HepG2 (cell line): ENCODE results near the gene HIC1. TPM values are rescaled to one million over a fixed set of nuclear protein-coding genes. Genes with fewer than 3 reads are reported as not detected.

Experiments
- ATAC-seq: fragments of 200-7000 bp; cut with Tn5 transposase; 3 replicates; pipeline ENCODE4 v1.9.1; 2020; ENCODE audit warnings: mild to moderate bottlenecking, moderate library complexity
- BruUV-seq: library from RNA; stranded (reverse); fragments of 400-500 nt; replicated peaks from 2 replicates; lab custom pipeline; 2021; lab: Mats Ljungman, UMichigan
- CTCF ChIA-PET: fragments of 300-600 bp; formaldehyde crosslinking; extraction: SDS; loops from one replicate; lab custom pipeline; 2021; ENCODE audit warnings: low total read pairs, inconsistent platforms, low intra/inter-chr PET ratio; lab: Yijun Ruan, JAX
- POLR2A ChIA-PET: fragments of 350-600 bp; sonication (Branson Sonifier 250); formaldehyde crosslinking; loops from one replicate; lab custom pipeline; 2020; ENCODE audit warnings: antibody characterized with exemption, inconsistent platforms; lab: Yijun Ruan, JAX
- DNase-seq: peaks from one replicate; pipeline ENCODE4 v3.0.0-alpha.2; 2015; ENCODE audit warnings: low spot score
- FAIRE-seq: peaks from 3 replicates; lab custom pipeline; 2011; peaks lifted over from hg19 to GRCh38; lab: Jason Lieb, UNC
- H2AFZ ChIP-seq: one replicate; pipeline ENCODE4 v1.6.1; 2011; ENCODE audit warnings: low read length, inconsistent platforms
- H3K27ac ChIP-seq: fragments of 300-600 bp; 3 replicates; pipeline ENCODE4 v1.8.0; 2011; ENCODE audit warnings: mixed run types, mild to moderate bottlenecking, mixed read lengths, low read length, inconsistent platforms; ENCODE audit not compliant: insufficient read depth; ENCODE audit errors: extremely low read length
- H3K27me3 ChIP-seq, 2 experiments: fragments of 200-600 bp in 1 of 2; 2 replicates in 1 of 2; 3 replicates in 1 of 2; pipeline versions ENCODE4 v1.6.0 to v1.8.0; 2011; ENCODE audit warnings: low read length in 2 of 2, mild to moderate bottlenecking in 2 of 2, moderate library complexity in 2 of 2, inconsistent platforms in 1 of 2; ENCODE audit not compliant: insufficient read depth in 2 of 2, control insufficient read depth in 1 of 2
- H3K36me3 ChIP-seq, 2 experiments: fragments of 200-600 bp in 1 of 2; replicated peaks in 1 of 2; 2 replicates in 1 of 2; 3 replicates in 1 of 2; pipeline versions ENCODE4 v1.5.1 to v1.8.0; 2011; ENCODE audit warnings: low read length in 2 of 2, inconsistent platforms in 1 of 2; ENCODE audit not compliant: insufficient read depth in 2 of 2, control insufficient read depth in 1 of 2
- H3K4me1 ChIP-seq: 2 replicates; pipeline ENCODE4 v1.5.1; 2012; ENCODE audit warnings: low read length, inconsistent platforms; ENCODE audit not compliant: insufficient read depth
- H3K4me2 ChIP-seq: 2 replicates; pipeline ENCODE4 v1.6.0; 2011; ENCODE audit warnings: low read depth, low read length, inconsistent platforms
- H3K4me3 ChIP-seq, 3 experiments: fragments of 200-600 bp in 1 of 3; sonication (generic), shearing (Covaris generic) in 1 of 3; replicated peaks in 1 of 3; 2 replicates each; pipeline ENCODE4 v1.5.1; 2011 to 2016; ENCODE audit warnings: low read length in 3 of 3, inconsistent platforms in 2 of 3, low read depth in 2 of 3, mild to moderate bottlenecking in 2 of 3, control low read depth in 1 of 3, mixed read lengths in 1 of 3; ENCODE audit not compliant: insufficient read depth in 1 of 3
- H3K79me2 ChIP-seq: one replicate; pipeline ENCODE4 v1.6.1; 2011; ENCODE audit warnings: low read length, inconsistent platforms; ENCODE audit not compliant: insufficient read depth
- H3K9ac ChIP-seq: 2 replicates; pipeline ENCODE4 v1.6.0; 2011; ENCODE audit warnings: mild to moderate bottlenecking, low read depth, low read length, inconsistent platforms; ENCODE audit not compliant: insufficient read depth
- H3K9me3 ChIP-seq: 2 replicates; pipeline ENCODE4 v1.5.1; 2012; ENCODE audit warnings: mild to moderate bottlenecking, low read length
- H4K20me1 ChIP-seq: 2 replicates; pipeline ENCODE4 v1.6.0; 2011; ENCODE audit warnings: inconsistent platforms, mild to moderate bottlenecking, low read length, moderate library complexity; ENCODE audit not compliant: insufficient read depth
- HOXA9 ChIP-seq: sonication (generic); formaldehyde crosslinking; IDR thresholded peaks from 2 replicates; pipeline ENCODE4 v1.8.1; 2022; ENCODE audit warnings: missing genetic modification reagents, mild to moderate bottlenecking, moderate library complexity, borderline replicate concordance
- MLLT10 ChIP-seq: sonication (generic); formaldehyde crosslinking; IDR thresholded peaks from 2 replicates; pipeline ENCODE4 v1.4.0; 2020; ENCODE audit warnings: missing genetic modification reagents
- ZNF773 ChIP-seq: sonication (generic); formaldehyde crosslinking; IDR thresholded peaks from 2 replicates; pipeline ENCODE4 v1.4.0; 2020; ENCODE audit warnings: missing genetic modification reagents, borderline replicate concordance
- WGBS: methylation state at CpG from one replicate; pipeline ENCODE4 v1.1.6; 2017; ENCODE audit warnings: low lambda C conversion rate; 5-methylcytosine and 5-hydroxymethylcytosine counted together
- in situ Hi-C: cut with HindIII; loops from 2 replicates; pipeline ENCODE4 v1.10.0; 2017; ENCODE audit warnings: low pct_unique_long_range_greater_than_20kb; ENCODE audit not compliant: extremely low pct_ligation_motif_present
- intact Hi-C: fragments of 100-400 bp; cut with micrococcal nuclease; formaldehyde crosslinking; loops from one replicate; pipeline ENCODE4 v1.10.0; 2022; ENCODE audit not compliant: unreplicated experiment
- polyA plus RNA-seq, 8 experiments: library from polyadenylated mRNA; depleted of rRNA in 3 of 8; stranded (reverse) in 7 of 8; unstranded in 1 of 8; fragments of >200 nt; fragmentation: Illumina TruSeq in 4 of 8; extraction: Trizol in 4 of 8; gene quantifications; 2 replicates each; pipeline versions ENCODE4 v1.2.1 to v1.2.3, GENCODE V29; 2011 to 2016; ENCODE audit warnings: low read depth in 4 of 8, missing spikeins in 1 of 8, mixed read lengths in 1 of 8; ENCODE audit not compliant: insufficient read depth in 1 of 8
- total RNA-seq, 5 experiments: library from RNA; depleted of rRNA; stranded (reverse); fragments of >200 nt; fragmentation: Illumina TruSeq; extraction: Trizol; gene quantifications; 2 replicates each; pipeline ENCODE4 v1.2.3, GENCODE V29; 2016; ENCODE audit warnings: low read depth in 1 of 5
- TF ChIP-seq, protein P1 (sequence below), 2 experiments: sonication (generic) in 1 of 2; formaldehyde crosslinking in 1 of 2; IDR thresholded peaks; 2 replicates each; pipeline versions ENCODE4 v1.5.1 to v1.6.1; 2011 to 2020; ENCODE audit warnings: borderline replicate concordance in 1 of 2, low read depth in 1 of 2, low read length in 1 of 2, mild to moderate bottlenecking in 1 of 2, missing genetic modification reagents in 1 of 2, moderate library complexity in 1 of 2

Gene HIC1
- total and polyA plus RNA-seq, 2 of the 13 experiments (the other 11 are each of a cell fraction or from before 2014, with no cell fraction given), result 0.04 to 0.31 TPM

GRCh38 chr17:2017274-2017941, 37.5 kb upstream of the HIC1 start (continued):
- TF ChIP-seq ZNF773 (CRISPR knock-in tag), result no peak
- TF ChIP-seq, protein P1, sequence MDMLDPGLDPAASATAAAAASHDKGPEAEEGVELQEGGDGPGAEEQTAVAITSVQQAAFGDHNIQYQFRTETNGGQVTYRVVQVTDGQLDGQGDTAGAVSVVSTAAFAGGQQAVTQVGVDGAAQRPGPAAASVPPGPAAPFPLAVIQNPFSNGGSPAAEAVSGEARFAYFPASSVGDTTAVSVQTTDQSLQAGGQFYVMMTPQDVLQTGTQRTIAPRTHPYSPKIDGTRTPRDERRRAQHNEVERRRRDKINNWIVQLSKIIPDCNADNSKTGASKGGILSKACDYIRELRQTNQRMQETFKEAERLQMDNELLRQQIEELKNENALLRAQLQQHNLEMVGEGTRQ (IDR thresholded peaks at IDR 0.05; ENCODE audit: low read depth, low read length), result no peak
- TF ChIP-seq, protein P1 (CRISPR knock-in tag; IDR thresholded peaks at IDR 0.05; ENCODE audit: borderline replicate concordance), result no peak

- Histone ChIP-seq H2AFZ (no peak overlapping the region), H3K79me2 (no peaks in the 10 kb centered on the region), H3K27ac (no peak overlapping the region), H3K9me3 (no peaks in the 10 kb centered on the region), H3K4me2 (no peak overlapping the region), H3K4me3 (no peak overlapping the region), H3K4me1 (0 out of 2 replicates have a peak, but pooled peaks cover 2% of the 10 kb centered on the region), H4K20me1 (no peaks in the 10 kb centered on the region), H3K36me3 (no peaks in the 10 kb centered on the region), H3K9ac (no peak overlapping the region), H3K27me3 (peaks cover 8 to 55% of the 10 kb centered on the region in 2 experiments)
- no TSS peak for BruUV-seq
- in situ Hi-C loops, result no loop called here
- TF ChIP-seq MLLT10 (CRISPR knock-in tag) (no peak), HOXA9 (CRISPR knock-in tag) (no peak)
- 45% methylated on average over 20 of the region's 24 CpGs for WGBS
- ATAC-seq, result no peak
- no peak for FAIRE-seq
- DNase-seq, result no peak
- intact Hi-C loops, result no loop called here
- ChIA-PET CTCF (no interaction called here), POLR2A (no interaction called here)
Measured at GRCh38 chr17:2018716-2019510, 36.0 kb upstream of the HIC1 start.
